NCI-H460 (cell line): ENCODE results near the gene LBH. TPM values are rescaled to one million over a fixed set of nuclear protein-coding genes. Genes with fewer than 3 reads are reported as not detected.
A peak's percentile ranks its signal among the peaks of the same experiment; 100 is the strongest.

ENCODE experiments used
- DNase-seq: peaks from one replicate; pipeline ENCODE4 v3.0.0-alpha.2; 2016; ENCODE audit warnings: low read depth; ENCODE audit errors: extremely low read depth
- total RNA-seq: library from RNA; depleted of rRNA; stranded (reverse); fragments of >200 nt; shearing (Covaris generic); gene quantifications from 2 replicates; pipeline ENCODE4 v1.2.3, GENCODE V29; 2014

LBH gene
- total RNA-seq, 1 experiment from 2014 or later, result 12.5 TPM

GRCh38 chr2:30233271-30234009 is 2.1 kb downstream of the LBH start:
- DNase-seq, result no peak

GRCh38 chr2:30234180-30234971 is 3.0 kb downstream of the LBH start:
- DNase-seq, result no peak

DNA sequence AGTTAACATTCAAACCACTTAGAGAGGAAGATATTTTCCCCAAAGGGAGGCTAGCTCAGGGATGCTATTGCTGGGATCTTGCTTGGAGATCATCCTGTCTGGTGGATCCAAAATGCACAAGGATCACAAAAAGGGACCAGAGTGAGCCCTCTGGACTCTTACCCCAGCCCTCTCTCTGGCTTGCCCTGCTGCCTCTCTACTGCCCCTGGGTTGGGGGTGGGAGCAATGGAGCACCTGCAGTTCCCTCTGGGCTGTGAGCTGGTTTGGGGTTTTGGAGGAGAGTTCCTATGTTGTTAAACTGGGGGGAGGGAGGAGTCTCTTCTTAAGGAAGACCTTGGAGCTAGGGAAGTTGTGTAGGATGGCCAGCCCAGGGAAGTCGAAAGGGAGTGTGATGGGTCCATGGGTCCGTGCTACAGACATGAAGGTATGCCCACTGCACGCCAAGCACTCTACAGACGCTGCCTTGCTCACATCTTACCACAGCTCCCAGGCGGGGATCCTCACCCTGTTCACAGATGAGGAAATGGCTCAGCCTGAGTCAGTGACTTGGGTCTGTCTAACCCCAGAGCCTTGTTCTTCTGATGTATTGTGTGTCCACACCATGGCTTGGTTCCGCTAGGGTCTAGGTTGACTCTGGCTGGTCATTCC is 3.8 kb downstream of the LBH start:
- no peak for DNase-seq

DNA sequence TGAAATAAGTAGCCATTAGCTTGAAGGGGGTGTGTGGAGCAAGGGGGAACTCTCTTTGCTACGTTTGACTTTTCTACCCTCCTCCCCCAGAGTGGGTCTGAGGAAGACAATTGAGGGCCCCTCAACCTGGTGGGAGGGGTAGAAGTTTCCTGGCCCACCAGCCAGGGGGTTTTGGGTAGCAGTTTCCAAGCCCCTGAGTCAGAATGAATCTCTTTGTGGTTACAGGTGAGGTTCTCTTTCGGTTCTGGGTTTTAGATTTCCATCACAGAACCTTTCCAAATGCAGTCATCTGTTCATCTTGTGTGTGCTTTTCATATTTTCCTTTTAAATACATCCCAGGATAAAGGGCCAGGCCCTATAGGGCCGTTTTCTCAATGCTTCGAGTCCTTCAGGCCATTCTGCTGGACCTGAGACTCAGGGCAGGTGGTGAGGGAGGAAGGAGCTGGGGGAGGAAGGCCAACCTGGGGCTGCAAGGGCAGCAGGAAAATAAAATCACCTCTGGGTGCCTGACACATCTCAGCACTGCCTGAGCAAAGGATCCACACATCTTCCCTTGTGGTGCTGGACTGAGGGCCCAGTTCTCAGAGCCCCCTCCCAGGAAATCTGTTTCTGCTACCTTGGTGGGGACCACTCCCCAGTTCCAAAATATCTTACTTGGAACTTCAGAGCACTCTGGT is 4.7 kb downstream of the LBH start:
- DNase-seq, result no peak

GRCh38 chr2:30236591-30237238 is 5.4 kb downstream of the LBH start:
- DNase-seq, result no peak

- DNase-seq, result no peak
Observed at GRCh38 chr2:30237239-30237965, 6.1 kb downstream of the LBH start.

- no peak for DNase-seq
Observed at GRCh38 chr2:30237966-30238800, 6.8 kb downstream of the LBH start.

GRCh38 chr2:30239308-30239985 is 8.1 kb downstream of the LBH start:
- DNase-seq, result peak; percentile 73

GRCh38 chr2:30239986-30240752 is 8.8 kb downstream of the LBH start:
- no peak for DNase-seq

DNA sequence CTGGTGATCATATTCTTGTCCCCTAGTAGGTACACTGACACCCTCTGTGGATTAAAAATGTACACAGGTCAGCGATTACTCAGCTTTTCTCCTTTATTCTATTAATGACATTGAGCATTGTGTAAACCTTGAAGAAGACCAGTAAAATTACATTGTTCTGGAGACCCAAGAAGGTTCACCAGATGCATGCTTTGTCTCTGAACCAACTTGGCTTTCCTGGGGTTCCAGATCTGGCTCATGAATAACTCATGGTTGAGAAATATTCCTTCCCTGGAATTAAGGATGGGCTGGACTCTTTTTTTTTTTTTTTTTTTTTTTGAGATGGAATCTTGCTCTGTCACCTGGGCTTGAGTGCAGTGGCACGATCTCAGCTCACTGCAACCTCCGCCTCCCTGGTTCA is 11.9 kb downstream of the LBH start:
- DNase-seq, result no peak

GRCh38 chr2:30245364-30245763 is 14.0 kb downstream of the LBH start:
- no peak for DNase-seq

DNA sequence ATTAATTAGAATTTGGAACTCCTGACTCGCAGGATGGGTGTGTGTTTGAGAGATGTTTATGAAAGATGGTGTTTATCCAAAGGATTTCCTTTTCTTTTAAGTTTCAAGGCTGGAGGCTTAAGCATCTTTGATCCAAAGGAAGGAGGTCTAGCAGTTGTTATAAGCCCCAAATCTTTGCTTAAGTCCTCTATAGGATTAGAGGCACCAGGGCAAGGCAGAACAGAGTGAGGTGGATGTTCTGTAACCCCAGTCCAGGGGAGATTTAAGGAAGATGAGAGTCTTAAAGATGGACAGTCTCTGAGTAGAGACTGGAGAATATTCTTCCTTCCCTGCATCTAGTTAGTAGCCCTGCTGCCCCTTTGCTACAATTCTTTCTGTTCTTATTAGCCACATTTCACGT is 17.5 kb downstream of the LBH start:
- no peak for DNase-seq

GRCh38 chr2:30249354-30249753 is 18.0 kb downstream of the LBH start:
- no peak for DNase-seq

DNA sequence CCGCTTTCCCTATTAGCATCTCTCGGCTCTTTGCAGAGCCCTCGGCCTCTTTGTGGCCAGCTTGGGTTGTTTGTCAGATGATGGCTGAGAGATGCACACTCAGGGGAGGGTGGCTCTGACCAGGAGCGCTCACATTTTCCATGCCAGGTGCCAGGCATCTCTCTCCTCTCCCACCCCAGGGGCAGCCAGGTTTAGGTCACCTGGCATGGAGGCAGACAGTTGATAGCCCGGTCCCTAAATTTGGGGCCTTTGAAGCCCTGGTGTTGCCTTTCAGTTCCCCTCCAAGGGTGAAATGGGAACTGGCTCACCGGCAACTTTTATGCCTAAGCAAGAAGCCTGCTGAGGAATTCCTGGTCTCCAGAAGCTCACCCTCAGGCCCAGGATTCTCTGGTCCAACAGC is 19.1 kb downstream of the LBH start:
- DNase-seq, result no peak

GRCh38 chr2:30252723-30253701 is 21.7 kb downstream of the LBH start:
- DNase-seq, result peak; percentile 47

GRCh38 chr2:30253873-30254684 is 22.7 kb downstream of the LBH start:
- DNase-seq, result no peak
